Retinal pigment epithelial cell (primary cell): ENCODE measurements around the gene TMEM63A.
"Not testable (repeated sequence)": the region's sequence is repeated elsewhere in the genome, so short reads cannot be mapped to it uniquely, and the experiment has no call there.

Source experiments
- DNase-seq: peaks from one replicate; pipeline ENCODE4 v3.0.0-alpha.2; 2010; ENCODE audit warnings: low read depth
- H3K4me3 ChIP-seq: 2 replicates; pipeline ENCODE4 v1.5.1; 2011; ENCODE audit warnings: mild to moderate bottlenecking, low read length, control low read depth, moderate library complexity
- CTCF ChIP-seq: conservative IDR thresholded peaks from 2 replicates; pipeline ENCODE4 v1.5.1; 2011; ENCODE audit warnings: low read depth, low read length, control low read depth, inconsistent platforms

Gene TMEM63A

GRCh38 chr1:225817611-225818061, 64.5 kb downstream of the TMEM63A start:
- peak; percentile 80 for DNase-seq
- no peak for TF ChIP-seq CTCF
- H3K4me3 ChIP-seq = no peak overlapping the region

GRCh38 chr1:225816643-225817538, 65.3 kb downstream of the TMEM63A start:
- no peak overlapping the region for H3K4me3 ChIP-seq
- peak; percentile 1 for TF ChIP-seq CTCF
- no peak for DNase-seq

GRCh38 chr1:225815526-225816178, 66.5 kb downstream of the TMEM63A start:
- no peak for DNase-seq
- no peak overlapping the region for H3K4me3 ChIP-seq
- no peak for TF ChIP-seq CTCF

GRCh38 chr1:225815090-225815489, 67.1 kb downstream of the TMEM63A start:
- DNase-seq, H3K4me3 ChIP-seq: not testable (repeated sequence)

- TF ChIP-seq CTCF = no peak
- no peak for DNase-seq
- H3K4me3 ChIP-seq = no peak overlapping the region
These were observed 67.8 kb downstream of the TMEM63A start for GRCh38 chr1:225814381-225814780.

GRCh38 chr1:225813214-225813964, 68.8 kb downstream of the TMEM63A start:
- no peak for TF ChIP-seq CTCF
- no peak overlapping the region for H3K4me3 ChIP-seq
- DNase-seq = no peak

- no peak overlapping the region for H3K4me3 ChIP-seq
- no peak for TF ChIP-seq CTCF
These were observed 69.5 kb downstream of the TMEM63A start for GRCh38 chr1:225812488-225813213.

More at GRCh38 chr1:225812488-225813213, 69.5 kb downstream of the TMEM63A start:
- DNase-seq = no peak
